NOMO-1 (cell line): ENCODE data around the gene EGFL7.

Source experiments
- DNase-seq, 2 experiments: peaks; one replicate each; lab custom pipeline; 2025; ENCODE audit not compliant: unreplicated experiment in 2 of 2; lab: John Stamatoyannopoulos, UW

EGFL7 gene

GRCh38 chr9:136643596-136644342 lies 18.9 kb upstream of the EGFL7 start:
- DNase-seq, result no peak

GRCh38 chr9:136644343-136644592 lies 18.4 kb upstream of the EGFL7 start:
- peak; percentile 91 to 92 for DNase-seq

DNA sequence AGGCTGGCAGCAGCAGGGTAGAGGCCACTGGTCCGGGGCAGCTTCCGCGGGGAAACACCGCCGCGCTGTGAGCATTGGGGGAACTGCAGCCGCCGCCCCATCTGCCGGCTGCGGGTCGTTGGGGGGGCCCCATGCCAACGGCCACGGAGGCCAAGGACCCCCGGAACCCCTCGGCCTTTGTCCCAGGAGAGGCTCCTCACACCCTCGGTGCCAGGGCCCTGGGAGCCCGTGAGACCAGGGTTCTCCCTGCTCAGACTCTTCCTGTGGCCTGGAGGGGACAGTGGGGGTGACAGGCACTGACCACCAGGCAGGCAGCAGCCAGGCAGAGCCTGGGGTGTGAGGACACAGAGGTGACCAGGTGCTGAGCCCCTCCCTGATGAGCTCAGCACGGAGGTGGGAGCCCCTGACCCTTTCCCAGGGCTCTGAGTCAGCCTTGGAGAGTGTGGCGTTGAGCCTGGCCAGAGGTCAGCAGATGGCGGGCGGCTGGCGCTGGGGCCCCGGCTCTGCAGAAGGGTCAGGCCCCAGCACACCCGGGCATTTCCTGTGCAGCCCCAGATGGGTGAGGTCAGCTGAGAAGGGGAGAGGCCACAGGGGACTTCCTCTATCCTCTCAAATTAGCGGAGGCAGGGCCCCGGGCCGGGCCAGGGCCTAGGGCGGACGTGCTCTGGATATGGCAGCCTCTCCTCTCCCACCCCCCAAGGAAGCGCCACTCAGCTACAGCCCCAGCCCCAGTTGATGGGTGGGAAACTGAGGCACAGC lies 17.9 kb upstream of the EGFL7 start:
- peak; percentile 75 to 77 for DNase-seq

GRCh38 chr9:136645352-136645902 lies 17.3 kb upstream of the EGFL7 start:
- no peak for DNase-seq

DNA sequence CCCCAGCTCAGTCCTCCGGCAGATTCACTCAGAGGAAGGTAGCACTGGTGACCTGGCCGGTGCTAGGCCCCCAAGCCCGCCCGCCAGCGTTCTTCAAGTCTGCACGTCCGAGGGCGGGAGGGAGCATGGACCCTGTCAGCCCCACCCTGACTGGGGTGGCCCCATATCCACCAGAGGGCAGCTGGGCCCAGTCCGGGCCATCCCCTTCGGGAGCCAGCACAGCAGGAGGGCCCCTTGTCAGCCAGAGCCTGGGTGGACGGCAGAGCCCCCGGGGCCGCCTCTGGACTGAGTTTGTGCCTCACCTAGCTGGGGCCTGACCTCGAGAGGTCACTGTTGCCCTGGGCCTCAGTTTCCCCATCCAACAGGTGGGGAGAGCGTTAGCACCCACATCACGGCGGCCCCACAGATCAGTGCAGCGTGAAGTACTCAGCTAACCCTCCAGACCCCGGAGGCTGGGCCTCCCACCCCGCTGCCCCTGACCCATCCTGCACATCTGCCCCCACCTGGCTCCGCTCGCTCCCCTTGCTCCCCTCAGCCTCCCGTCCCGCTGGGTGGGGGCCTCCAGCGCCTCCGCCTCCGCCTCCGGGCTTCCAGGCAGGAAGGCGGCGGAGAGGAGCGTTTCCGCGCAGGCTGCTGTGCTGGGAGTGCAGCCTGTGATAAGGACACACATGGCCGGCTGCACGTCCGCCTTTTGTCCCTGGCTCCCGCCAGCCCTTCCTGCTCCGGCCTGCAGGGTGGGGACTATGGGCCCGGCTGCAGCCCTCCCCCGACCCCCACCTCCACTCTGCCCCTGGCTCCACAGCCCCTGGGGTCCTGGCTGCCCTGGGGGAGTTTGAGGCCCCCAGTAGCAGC lies 16.6 kb upstream of the EGFL7 start:
- DNase-seq, result no peak

DNA sequence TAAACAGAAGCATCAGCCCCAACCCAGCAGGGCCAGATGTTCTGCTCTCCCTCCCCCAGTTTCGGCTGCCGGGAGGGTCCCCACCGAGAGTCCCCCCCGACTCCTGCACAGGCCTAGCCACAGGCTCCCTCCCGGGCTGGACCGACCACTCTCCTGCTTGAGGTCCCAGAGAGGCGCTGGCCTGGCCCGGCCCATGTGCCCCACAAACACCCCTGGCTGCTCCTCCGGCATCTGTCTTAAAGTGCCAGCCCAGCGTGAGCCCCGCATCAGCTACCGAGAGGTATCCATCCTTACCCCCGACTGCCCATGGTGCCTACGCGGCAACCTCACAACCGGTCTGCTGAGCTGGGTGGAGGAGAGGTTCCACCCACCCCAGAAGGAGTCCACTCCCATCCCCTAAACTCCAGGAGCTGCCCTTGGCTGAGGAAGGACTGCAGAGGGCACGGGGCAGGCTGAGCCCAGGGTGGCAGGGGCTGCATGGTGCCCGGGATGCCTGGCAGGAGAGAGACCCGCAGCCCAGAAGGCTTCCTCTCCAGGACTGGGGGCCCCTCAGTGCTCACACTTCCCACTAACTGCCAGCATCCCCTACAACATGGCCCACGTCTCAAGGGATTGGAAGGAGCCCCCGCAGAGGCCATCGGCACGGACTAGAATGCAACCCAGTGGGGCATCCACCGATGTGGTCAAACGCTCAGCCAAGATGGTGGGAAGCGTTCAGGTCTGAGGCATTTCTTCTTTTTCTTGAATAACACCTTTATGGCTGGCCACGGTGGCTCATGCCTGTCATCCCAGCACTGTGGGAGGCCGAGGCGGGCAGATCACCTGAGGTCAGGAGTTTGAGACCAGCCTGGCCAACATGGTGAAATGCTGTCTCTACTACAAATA lies 15.6 kb upstream of the EGFL7 start:
- no peak for DNase-seq

DNA sequence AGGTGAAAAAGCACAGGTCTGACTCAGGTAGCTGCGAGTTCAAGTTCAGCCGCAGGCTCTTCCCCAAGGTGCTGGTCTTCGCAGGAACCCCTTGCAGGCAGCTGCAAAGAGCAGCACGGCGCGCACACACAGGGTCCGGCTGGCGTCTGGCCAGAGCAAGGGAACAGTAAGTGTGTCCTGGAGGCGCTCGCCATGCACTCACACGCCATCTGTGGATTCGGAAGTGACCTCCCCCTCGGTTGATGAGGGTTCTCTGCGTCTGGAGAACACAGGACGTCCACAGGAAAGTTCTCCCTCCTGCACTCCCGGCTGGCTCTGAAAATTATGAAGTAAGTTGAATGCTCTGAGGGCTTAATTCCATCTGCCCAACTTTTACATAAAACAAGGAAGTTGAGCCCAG lies 14.0 kb upstream of the EGFL7 start:
- peak in 1 of 2 experiments; percentile 28 for DNase-seq

DNA sequence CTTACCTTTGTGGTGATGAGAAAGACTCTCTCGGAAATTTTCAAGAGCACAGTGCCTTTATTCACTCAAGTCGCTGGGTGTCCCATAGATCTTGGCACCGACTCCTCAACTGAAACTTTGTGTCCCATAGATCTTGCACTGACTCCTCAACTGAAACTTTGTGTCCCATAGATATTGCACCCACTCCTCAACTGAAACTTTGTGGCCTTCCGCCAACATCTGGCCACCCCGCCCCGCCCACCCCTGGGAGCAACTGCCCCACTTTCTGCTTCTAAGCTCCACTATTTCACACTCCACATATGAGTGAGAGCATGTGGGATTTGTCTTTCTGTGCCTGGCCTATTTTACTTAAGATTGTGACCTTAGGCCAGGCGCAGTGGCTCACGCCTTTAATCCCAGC lies 12.7 kb upstream of the EGFL7 start:
- DNase-seq, result no peak

- DNase-seq, result no peak
Observed at GRCh38 chr9:136650648-136651047, 12.1 kb upstream of the EGFL7 start.

DNA sequence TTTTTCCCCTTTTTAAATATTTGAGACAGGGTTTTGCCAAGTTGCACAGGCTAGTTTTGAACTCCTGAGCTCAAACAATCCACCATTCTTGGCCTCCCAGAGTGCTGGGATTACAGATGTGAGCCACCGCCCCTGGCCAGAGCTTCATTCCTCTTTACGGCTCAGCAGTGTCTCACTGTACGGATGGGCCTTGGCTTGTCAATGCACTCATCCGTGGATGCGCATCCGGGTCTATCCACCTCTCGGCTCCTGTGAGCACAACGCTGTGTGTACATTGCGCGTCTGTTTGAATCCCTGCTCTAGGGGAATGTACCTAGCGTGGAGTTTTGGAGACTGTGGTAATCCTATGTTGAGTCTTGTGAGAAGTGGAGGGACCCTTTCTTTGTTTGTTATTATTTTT lies 10.9 kb upstream of the EGFL7 start:
- DNase-seq, result no peak

DNA sequence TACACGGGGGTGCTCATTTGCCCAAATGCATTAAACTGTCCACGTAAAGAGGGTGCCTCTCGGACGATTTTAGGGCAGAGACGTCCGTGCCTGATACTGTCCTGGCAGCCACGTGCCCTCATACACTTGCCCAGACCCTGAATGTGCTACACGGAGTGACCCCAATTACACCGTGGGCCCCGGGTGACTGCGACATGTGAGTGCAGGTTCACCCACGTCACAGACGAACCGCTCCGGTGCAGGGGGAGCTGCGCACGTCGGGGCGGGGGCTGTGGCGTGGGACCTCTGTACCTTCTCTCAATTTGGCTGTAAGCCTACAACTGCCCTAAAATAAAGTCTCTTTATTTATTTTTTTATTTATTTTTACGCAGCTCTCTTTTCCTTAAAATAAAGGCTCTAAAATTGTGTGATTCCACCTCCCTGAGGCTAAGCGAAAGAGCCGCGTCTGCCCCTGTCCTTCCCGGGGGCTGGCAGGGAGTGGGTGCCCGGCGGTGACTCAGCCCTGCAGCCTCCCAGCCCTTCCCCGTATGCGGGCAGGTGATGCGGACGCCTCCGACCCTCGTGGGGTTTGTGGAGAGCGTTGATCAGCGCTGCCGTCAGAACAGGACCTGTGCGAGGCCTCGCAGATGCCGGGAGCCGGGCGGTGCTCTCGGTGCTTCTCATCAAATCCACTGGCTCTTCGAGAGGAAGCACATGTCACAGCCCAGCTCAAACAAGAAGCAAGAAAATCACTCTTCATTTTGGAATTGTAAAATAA lies 9.2 kb upstream of the EGFL7 start:
- DNase-seq, result no peak

DNA sequence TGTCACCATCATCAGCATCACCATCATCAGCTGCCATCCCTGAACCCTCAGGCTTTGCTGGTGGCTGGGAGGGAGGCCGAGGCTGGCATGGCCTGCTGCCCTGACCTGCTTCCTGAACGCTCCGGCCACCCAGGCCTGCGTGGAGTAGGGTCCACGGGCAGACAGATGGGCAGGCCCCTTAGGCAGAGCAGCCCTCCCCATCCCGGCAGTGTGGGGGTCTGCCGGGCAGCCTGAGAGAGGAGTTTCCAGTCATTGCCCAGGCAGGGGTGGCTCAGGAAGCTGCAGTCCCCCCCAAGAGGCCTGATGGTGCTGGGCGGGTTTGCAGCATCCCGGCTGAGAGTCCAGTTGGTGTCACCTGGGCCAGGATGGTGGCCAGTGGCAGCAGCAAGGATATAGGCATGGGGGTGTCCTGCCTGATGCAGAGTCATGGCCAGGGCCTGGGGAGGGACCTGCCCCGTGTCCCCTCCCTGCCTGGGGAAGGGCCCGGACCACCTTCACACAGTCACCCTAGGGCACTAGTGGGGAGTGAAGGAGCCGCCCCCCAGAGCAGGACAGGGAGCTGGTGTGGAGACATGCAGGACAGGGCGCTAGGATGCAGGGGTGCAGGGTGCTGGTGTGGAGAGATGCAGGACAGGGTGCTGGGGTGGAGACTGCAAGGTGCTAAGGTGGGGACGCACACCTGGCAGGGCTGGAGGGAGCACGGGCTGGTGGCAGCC lies 7.7 kb upstream of the EGFL7 start:
- no peak for DNase-seq

DNA sequence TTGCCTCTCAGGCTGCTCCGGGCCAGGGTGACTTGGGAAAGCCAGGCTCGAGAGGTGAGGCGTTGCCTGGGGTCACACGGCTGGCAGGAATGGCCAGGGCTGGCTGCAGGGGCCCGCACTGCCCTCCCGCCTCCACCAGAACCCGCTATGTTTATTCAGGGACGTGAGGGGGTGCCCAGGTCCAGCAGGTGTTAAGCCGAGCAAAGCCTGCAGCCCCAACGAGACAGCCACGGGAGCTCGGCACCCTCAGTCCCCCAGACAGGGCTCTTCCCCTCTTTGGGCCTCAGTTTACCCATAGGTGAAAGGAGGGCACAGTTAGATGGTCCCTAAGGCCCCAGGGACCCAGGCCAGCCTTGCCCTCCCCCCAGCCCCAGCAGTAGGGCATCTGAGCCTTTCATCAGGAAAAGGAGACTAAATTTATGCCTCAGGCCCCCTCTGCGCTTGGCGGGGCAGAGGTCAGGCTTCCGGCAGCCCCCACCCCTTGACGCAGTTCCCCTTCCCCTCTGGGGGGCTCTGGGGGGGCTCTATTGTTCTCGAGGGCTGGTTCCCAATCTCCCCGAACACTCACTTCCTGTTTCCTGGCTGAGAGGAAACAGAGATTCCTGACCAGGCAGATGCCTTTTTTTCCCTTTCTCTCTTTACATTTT lies 7.1 kb upstream of the EGFL7 start:
- no peak for DNase-seq

DNA sequence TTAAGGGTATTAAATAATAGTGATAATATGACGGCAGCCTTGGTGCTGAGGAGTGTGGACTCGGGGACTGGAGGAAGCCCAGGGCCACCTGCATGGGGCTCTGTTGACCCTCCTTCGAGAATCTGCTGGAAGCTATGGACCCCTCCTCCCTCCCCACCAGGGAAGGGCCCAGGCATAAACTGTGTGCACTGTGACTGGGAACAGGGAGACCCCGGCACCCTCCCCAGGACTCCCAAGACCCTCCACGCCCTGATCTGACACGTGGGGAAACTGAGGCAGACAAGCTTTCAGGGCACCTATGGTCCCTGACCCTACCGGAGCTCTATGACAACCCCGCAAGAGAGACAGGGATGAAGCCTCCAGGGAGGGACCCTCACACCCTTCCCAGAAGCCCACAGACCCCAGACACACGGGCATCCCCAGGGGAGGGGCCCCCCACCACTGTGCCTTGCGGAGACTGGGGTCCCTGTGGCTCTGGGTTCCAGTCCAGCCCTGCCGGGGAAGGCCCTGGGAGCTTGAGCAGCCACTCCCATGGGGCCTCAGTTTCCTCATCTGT lies 6.5 kb upstream of the EGFL7 start:
- no peak for DNase-seq

- DNase-seq, result peak; percentile 66 to 73
Observed at GRCh38 chr9:136656795-136657611, 5.7 kb upstream of the EGFL7 start.

- no peak for DNase-seq
Observed at GRCh38 chr9:136657974-136658848, 4.5 kb upstream of the EGFL7 start.
